Measurements from ENCODE around the gene TMEM196.

GRCh38 chr7:19752020-19752419 is 21.4 kb downstream of the TMEM196 start:
- TF ChIP-seq EP300 (IDR thresholded peaks at IDR 0.05; ENCODE audit: low read depth) (no peak), POLR2A (IDR thresholded peaks at IDR 0.05) (no peak)

Measured in transverse colon (tissue), 1 donor.